Keratinocyte (primary cell): ENCODE data around the gene CMBL.

Experiments
- CTCF ChIP-seq, 3 experiments: IDR thresholded peaks in 1 of 3; conservative IDR thresholded peaks in 1 of 3; optimal IDR thresholded peaks in 1 of 3; 2 replicates in 2 of 3; 3 replicates in 1 of 3; pipeline versions ENCODE3 to v1.5.1; 2011; ENCODE audit warnings: low read length in 3 of 3, mild to moderate bottlenecking in 3 of 3, moderate library complexity in 2 of 3, control low read depth in 1 of 3, inconsistent platforms in 1 of 3; ENCODE audit not compliant: insufficient read depth in 2 of 3; ENCODE audit errors: extremely low read depth in 1 of 3
- EZH2 ChIP-seq: IDR thresholded peaks from one replicate; pipeline ENCODE4 v1.6.1; 2012; ENCODE audit warnings: inconsistent platforms, mild to moderate bottlenecking, low read length, moderate library complexity

- TF ChIP-seq CTCF (optimal IDR thresholded peaks at IDR 0.05 in 1 of 3, IDR thresholded peaks at IDR 0.05 in 1 of 3, conservative IDR thresholded peaks at IDR 0.05 in 1 of 3; ENCODE audit: extremely low read depth in 1 of 3, insufficient read depth in 2 of 3, low read length in 3 of 3) (no peak), EZH2 (no peak)
These were observed 5.7 kb downstream of the CMBL start for GRCh38 chr5:10301842-10302610.
